ENCODE results near the gene TTC21A.

Gene TTC21A

GRCh38 chr3:39180183-39180545 lies 72.7 kb downstream of the TTC21A start:
- DNase-seq (ENCODE audit: low read depth in 2 of 3, low spot score in 2 of 3), result no peak

- peak; percentile 67 to 77 (median 76) for DNase-seq (ENCODE audit: low read depth in 2 of 3, low spot score in 2 of 3)
Observed at GRCh38 chr3:39180546-39181346, 73.3 kb downstream of the TTC21A start.

- DNase-seq (ENCODE audit: low read depth in 2 of 3, low spot score in 2 of 3), result no peak
Observed at GRCh38 chr3:39181408-39182335, 74.2 kb downstream of the TTC21A start.

- DNase-seq (ENCODE audit: low read depth in 2 of 3, low spot score in 2 of 3), result no peak
Observed at GRCh38 chr3:39183211-39184080, 76.0 kb downstream of the TTC21A start.

GRCh38 chr3:39184081-39184967 lies 76.8 kb downstream of the TTC21A start:
- no peak for DNase-seq (ENCODE audit: low read depth in 2 of 3, low spot score in 2 of 3)

- no peak for DNase-seq (ENCODE audit: low read depth in 2 of 3, low spot score in 2 of 3)
Observed at GRCh38 chr3:39184968-39185285, 77.4 kb downstream of the TTC21A start.

GRCh38 chr3:39185326-39185958 lies 78.0 kb downstream of the TTC21A start:
- DNase-seq (ENCODE audit: low read depth in 2 of 3, low spot score in 2 of 3), result no peak

GRCh38 chr3:39185959-39186691 lies 78.6 kb downstream of the TTC21A start:
- DNase-seq (ENCODE audit: low read depth in 2 of 3, low spot score in 2 of 3), result no peak

- no peak for DNase-seq (ENCODE audit: low read depth in 2 of 3, low spot score in 2 of 3)
Observed at GRCh38 chr3:39186692-39187151, 79.2 kb downstream of the TTC21A start.

- DNase-seq (ENCODE audit: low read depth in 2 of 3, low spot score in 2 of 3), result no peak
Observed at GRCh38 chr3:39187372-39188155, 80.1 kb downstream of the TTC21A start.
